ENCODE results near the gene VPS45. TPM values are rescaled to one million over a fixed set of nuclear protein-coding genes. Genes with fewer than 3 reads are reported as not detected.
A peak's percentile ranks its signal among the peaks of the same experiment; 100 is the strongest.

The VPS45 gene
- total RNA-seq, 2 donors from 2014 or later: 30.3 to 30.6 TPM

- Histone ChIP-seq H3K27ac (peak overlapping the region; percentile 84), H3K9ac (ENCODE audit: low read depth in 2 of 2, low read length in 2 of 2) (peak overlapping the region; percentile 48 to 64), H3K36me3 (no peaks in the 10 kb centered on the region), H3K9me3 (no peaks in the 10 kb centered on the region), H3K27me3 (no peaks in the 10 kb centered on the region), H3K4me1 (no peaks in the 10 kb centered on the region), H3K4me3 (no peak overlapping the region)
- peak; percentile 77 for DNase-seq
- intact Hi-C loops (cut with DNase I): no loop called here
- no peak for TF ChIP-seq CTCF (IDR thresholded peaks at IDR 0.05)
Observed at GRCh38 chr1:150162862-150163706, 95.5 kb downstream of the VPS45 start.

- no peaks in the 10 kb centered on the region for H3K4me1 ChIP-seq
- intact Hi-C loops (cut with DNase I): no loop called here
- H3K27me3 ChIP-seq: no peaks in the 10 kb centered on the region
- no peaks in the 10 kb centered on the region for H3K9me3 ChIP-seq
- H3K4me3 ChIP-seq: no peak overlapping the region
- H3K36me3 ChIP-seq: no peaks in the 10 kb centered on the region
- no peak for DNase-seq
- no peak overlapping the region for H3K9ac ChIP-seq (ENCODE audit: low read depth in 2 of 2, low read length in 2 of 2)
- no peak for TF ChIP-seq CTCF (IDR thresholded peaks at IDR 0.05)
- H3K27ac ChIP-seq: peak overlapping the region; percentile 84
Observed at GRCh38 chr1:150164224-150164623, 96.6 kb downstream of the VPS45 start.

GRCh38 chr1:150164779-150165178 lies 97.2 kb downstream of the VPS45 start:
- no peaks in the 10 kb centered on the region for H3K4me1 ChIP-seq
- H3K9ac ChIP-seq (ENCODE audit: low read depth in 2 of 2, low read length in 2 of 2): peak overlapping the region in 1 of 2 donors; percentile 44
- H3K9me3 ChIP-seq: no peaks in the 10 kb centered on the region
- TF ChIP-seq CTCF (IDR thresholded peaks at IDR 0.05): no peak
- intact Hi-C loops (cut with DNase I): no loop called here
- H3K27me3 ChIP-seq: no peaks in the 10 kb centered on the region
- H3K36me3 ChIP-seq: no peaks in the 10 kb centered on the region
- DNase-seq: no peak
- no peak overlapping the region for H3K4me3 ChIP-seq
- H3K27ac ChIP-seq: peak overlapping the region; percentile 84

GRCh38 chr1:150165622-150166612 lies 98.3 kb downstream of the VPS45 start:
- TF ChIP-seq CTCF (IDR thresholded peaks at IDR 0.05): peak; percentile 44
- intact Hi-C loops (cut with DNase I): no loop called here
- H3K9me3 ChIP-seq: no peaks in the 10 kb centered on the region
- H3K27ac ChIP-seq: no peak overlapping the region
- H3K9ac ChIP-seq (ENCODE audit: low read depth in 2 of 2, low read length in 2 of 2): peak overlapping the region in 1 of 2 donors; percentile 21
- H3K4me3 ChIP-seq: no peak overlapping the region
- no peaks in the 10 kb centered on the region for H3K27me3 ChIP-seq
- H3K4me1 ChIP-seq: no peaks in the 10 kb centered on the region
- DNase-seq: peak; percentile 59
- H3K36me3 ChIP-seq: no peaks in the 10 kb centered on the region

- Histone ChIP-seq H3K4me3 (no peak overlapping the region), H3K36me3 (no peaks in the 10 kb centered on the region), H3K9ac (ENCODE audit: low read depth in 2 of 2, low read length in 2 of 2) (no peak overlapping the region), H3K27me3 (no peaks in the 10 kb centered on the region), H3K4me1 (no peaks in the 10 kb centered on the region), H3K27ac (no peak overlapping the region), H3K9me3 (no peaks in the 10 kb centered on the region)
- DNase-seq: peak; percentile 62
- intact Hi-C loops (cut with DNase I): loop anchor here (2.0 kb wide), 1 partner anchor 96 kb away; no protein-coding TSS in a partner anchor
- peak; percentile 58 for TF ChIP-seq CTCF (IDR thresholded peaks at IDR 0.05)
Observed at GRCh38 chr1:150168960-150169601, 101.5 kb downstream of the VPS45 start.
